Measurements from ENCODE around the gene DENND2A. TPM values are rescaled to one million over a fixed set of nuclear protein-coding genes. Genes with fewer than 3 reads are reported as not detected.
"Not testable (repeated sequence)": the region's sequence is repeated elsewhere in the genome, so short reads cannot be mapped to it uniquely, and the experiment has no call there.

The DENND2A gene
- total RNA-seq, 1 donor from 2014 or later: 10.8 TPM

- peaks cover 22% of the 10 kb centered on the region for H3K4me1 ChIP-seq
- peak overlapping the region; percentile 90 for H3K27ac ChIP-seq (replicated peaks)
- H3K27me3 ChIP-seq (ENCODE audit: low read depth): no peaks in the 10 kb centered on the region
- no peaks in the 10 kb centered on the region for H3K9me3 ChIP-seq (replicated peaks)
- intact Hi-C loops (cut with micrococcal nuclease): no loop called here
- peak; percentile 38 for TF ChIP-seq CTCF (IDR thresholded peaks at IDR 0.05; ENCODE audit: borderline replicate concordance)
- peak; percentile 61 for DNase-seq
- H3K4me3 ChIP-seq: peak overlapping the region; percentile 19
- H3K36me3 ChIP-seq: no peaks in the 10 kb centered on the region
Observed at GRCh38 chr7:140506788-140507464, 133.7 kb downstream of the DENND2A start.

DNA sequence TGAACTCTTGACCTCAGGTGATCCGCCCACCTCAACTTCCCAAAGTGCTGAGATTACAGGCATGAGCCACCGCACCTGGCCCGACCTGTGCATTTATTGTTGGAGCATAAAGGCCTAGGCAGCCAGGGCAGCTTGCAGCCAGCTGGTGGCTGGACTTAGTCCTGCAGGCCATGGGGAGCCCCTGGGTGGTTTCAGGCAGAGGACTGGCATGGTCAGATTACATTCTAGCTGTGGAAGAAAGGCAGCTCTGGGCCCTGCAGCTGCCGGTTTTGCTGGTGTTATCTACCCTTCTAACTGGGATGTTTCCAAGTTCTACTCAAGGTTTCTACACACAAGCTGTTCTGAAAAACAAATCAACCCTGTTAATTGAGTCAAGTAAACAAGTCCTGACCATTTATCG, 138.6 kb downstream of the DENND2A start:
- no peaks in the 10 kb centered on the region for H3K27me3 ChIP-seq (ENCODE audit: low read depth)
- peaks cover 8% of the 10 kb centered on the region for H3K4me1 ChIP-seq
- intact Hi-C loops (cut with micrococcal nuclease): no loop called here
- H3K4me3 ChIP-seq: no peak overlapping the region
- no peaks in the 10 kb centered on the region for H3K9me3 ChIP-seq (replicated peaks)
- no peak for TF ChIP-seq CTCF (IDR thresholded peaks at IDR 0.05; ENCODE audit: borderline replicate concordance)
- no peaks in the 10 kb centered on the region for H3K36me3 ChIP-seq
- no peak for DNase-seq
- no peak overlapping the region for H3K27ac ChIP-seq (replicated peaks)

DNA sequence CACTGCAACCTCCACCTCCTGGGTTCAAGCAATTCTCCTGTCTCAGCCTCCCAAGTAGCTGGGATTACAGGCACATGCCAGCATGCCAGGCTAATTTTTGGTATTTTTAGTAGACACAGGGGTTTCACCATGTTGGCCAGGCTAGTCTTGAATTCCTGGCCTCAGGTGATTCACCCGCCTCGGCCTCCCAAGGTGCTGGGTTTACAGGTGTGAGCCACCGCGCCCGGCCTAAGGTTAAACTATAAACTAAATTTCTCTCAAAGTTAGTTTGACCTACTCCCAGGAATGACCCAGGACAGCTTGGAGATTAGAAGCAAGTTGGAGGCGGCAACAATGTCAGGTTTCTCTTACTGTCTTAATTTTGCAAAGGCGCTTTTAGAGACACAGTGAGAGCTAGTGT, 142.8 kb downstream of the DENND2A start:
- DNase-seq; H3K27me3 ChIP-seq (ENCODE audit: low read depth); intact Hi-C loops (cut with micrococcal nuclease); H3K27ac ChIP-seq (replicated peaks); H3K4me1 ChIP-seq; H3K36me3 ChIP-seq; H3K9me3 ChIP-seq (replicated peaks); H3K4me3 ChIP-seq: not testable (repeated sequence)

DNA sequence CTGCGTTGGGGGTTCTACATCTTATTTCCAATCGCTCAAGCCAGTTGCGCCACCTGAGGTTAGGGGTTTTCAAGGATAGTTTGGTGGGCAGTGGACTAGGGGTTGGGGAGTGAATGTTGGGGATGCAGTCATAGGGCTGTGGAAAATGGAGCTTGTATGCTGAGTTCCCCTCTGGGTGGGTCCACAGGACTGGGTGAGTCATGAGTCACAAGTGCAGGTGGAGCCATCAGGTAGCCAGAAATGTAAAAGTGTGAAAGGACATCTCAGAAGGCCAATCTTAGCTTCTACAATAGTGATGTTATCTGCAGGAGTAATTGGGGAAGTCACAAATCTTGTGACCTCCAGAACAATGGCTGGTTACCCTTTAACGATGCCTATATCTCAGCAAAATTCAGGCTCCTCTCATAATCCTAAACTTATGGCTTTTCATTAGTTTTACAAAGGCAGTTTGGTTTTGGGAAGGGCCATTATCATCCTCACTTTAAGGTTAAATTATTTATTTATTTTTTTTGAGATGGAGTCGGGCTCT, 143.3 kb downstream of the DENND2A start:
- H3K9me3 ChIP-seq (replicated peaks): no peaks in the 10 kb centered on the region
- H3K4me1 ChIP-seq: no peaks in the 10 kb centered on the region

GRCh38 chr7:140495514-140496097, 145.0 kb downstream of the DENND2A start:
- Histone ChIP-seq H3K27ac (replicated peaks) (no peak overlapping the region), H3K4me1 (no peaks in the 10 kb centered on the region)

More for the DNA sequence above, 143.3 kb downstream of the DENND2A start:
- H3K36me3 ChIP-seq: no peaks in the 10 kb centered on the region
- H3K27ac ChIP-seq (replicated peaks): no peak overlapping the region
- intact Hi-C loops (cut with micrococcal nuclease): no loop called here
- no peak overlapping the region for H3K4me3 ChIP-seq
- DNase-seq: no peak
- no peak for TF ChIP-seq CTCF (IDR thresholded peaks at IDR 0.05; ENCODE audit: borderline replicate concordance)
- no peaks in the 10 kb centered on the region for H3K27me3 ChIP-seq (ENCODE audit: low read depth)

More at GRCh38 chr7:140495514-140496097, 145.0 kb downstream of the DENND2A start:
- intact Hi-C loops (cut with micrococcal nuclease): no loop called here
- TF ChIP-seq CTCF (IDR thresholded peaks at IDR 0.05; ENCODE audit: borderline replicate concordance): no peak
- H3K36me3 ChIP-seq: no peaks in the 10 kb centered on the region
- DNase-seq: no peak
- no peaks in the 10 kb centered on the region for H3K27me3 ChIP-seq (ENCODE audit: low read depth)
- H3K4me3 ChIP-seq: no peak overlapping the region
- H3K9me3 ChIP-seq (replicated peaks): no peaks in the 10 kb centered on the region

Measured in left ventricle myocardium inferior (tissue), 1 donor.